ENCODE measurements around the gene PPME1. TPM values are rescaled to one million over a fixed set of nuclear protein-coding genes. Genes with fewer than 3 reads are reported as not detected.

The PPME1 gene
- total RNA-seq, 1 experiment from 2014 or later: 98.3 TPM

DNA sequence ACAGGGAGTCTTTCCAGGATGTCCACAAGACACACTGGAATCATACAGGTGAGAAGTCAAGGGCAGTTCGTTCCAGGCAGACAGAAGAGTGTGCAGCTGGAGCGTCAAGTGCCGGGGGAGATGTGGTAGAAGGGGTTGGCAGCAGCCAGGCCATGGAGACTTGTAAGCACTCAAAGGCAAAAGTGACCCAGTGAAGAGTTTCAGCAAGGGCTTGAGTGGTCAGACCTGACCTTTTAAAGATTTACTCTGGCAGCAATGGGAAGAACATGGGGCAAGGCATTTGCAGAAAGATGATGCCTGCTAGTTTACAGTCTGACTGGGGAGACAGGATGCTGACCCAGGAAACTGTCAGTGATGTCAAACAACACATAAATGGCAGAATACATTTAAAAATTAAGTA is 111.3 kb downstream of the PPME1 start:
- H3K27ac ChIP-seq (ENCODE audit: low read depth, low read length, poor library complexity, severe bottlenecking): no peak overlapping the region
- no peaks in the 10 kb centered on the region for H3K9me3 ChIP-seq (ENCODE audit: low read depth, low read length, poor library complexity, severe bottlenecking)
- no peak overlapping the region for H3K4me3 ChIP-seq (ENCODE audit: low read depth, low read length, poor library complexity, severe bottlenecking)
- intact Hi-C loops (cut with micrococcal nuclease; ENCODE audit: unreplicated experiment): no loop called here
- ChIA-PET CTCF (no interaction called here), POLR2A (ENCODE audit: low non-redundant PET) (no interaction called here)
- H3K4me1 ChIP-seq (ENCODE audit: insufficient read depth, low read length, poor library complexity, severe bottlenecking): no peaks in the 10 kb centered on the region
- no peaks in the 10 kb centered on the region for H3K36me3 ChIP-seq (ENCODE audit: insufficient read depth, low read length, poor library complexity, severe bottlenecking)
- no TSS peak for BruUV-seq (replicated peaks)
- DNase-seq (ENCODE audit: low spot score): no peak
- TF ChIP-seq, protein P1, sequence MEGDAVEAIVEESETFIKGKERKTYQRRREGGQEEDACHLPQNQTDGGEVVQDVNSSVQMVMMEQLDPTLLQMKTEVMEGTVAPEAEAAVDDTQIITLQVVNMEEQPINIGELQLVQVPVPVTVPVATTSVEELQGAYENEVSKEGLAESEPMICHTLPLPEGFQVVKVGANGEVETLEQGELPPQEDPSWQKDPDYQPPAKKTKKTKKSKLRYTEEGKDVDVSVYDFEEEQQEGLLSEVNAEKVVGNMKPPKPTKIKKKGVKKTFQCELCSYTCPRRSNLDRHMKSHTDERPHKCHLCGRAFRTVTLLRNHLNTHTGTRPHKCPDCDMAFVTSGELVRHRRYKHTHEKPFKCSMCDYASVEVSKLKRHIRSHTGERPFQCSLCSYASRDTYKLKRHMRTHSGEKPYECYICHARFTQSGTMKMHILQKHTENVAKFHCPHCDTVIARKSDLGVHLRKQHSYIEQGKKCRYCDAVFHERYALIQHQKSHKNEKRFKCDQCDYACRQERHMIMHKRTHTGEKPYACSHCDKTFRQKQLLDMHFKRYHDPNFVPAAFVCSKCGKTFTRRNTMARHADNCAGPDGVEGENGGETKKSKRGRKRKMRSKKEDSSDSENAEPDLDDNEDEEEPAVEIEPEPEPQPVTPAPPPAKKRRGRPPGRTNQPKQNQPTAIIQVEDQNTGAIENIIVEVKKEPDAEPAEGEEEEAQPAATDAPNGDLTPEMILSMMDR (conservative IDR thresholded peaks at IDR 0.05; ENCODE audit: low read depth, low read length): no peak
- no peak for TF ChIP-seq EZH2 (IDR thresholded peaks at IDR 0.05; ENCODE audit: borderline replicate concordance, low read depth, low read length, poor library complexity, severe bottlenecking)
- H3K27me3 ChIP-seq (replicated peaks; ENCODE audit: insufficient read depth, low read depth, low read length, poor library complexity): no peaks in the 10 kb centered on the region

DNA sequence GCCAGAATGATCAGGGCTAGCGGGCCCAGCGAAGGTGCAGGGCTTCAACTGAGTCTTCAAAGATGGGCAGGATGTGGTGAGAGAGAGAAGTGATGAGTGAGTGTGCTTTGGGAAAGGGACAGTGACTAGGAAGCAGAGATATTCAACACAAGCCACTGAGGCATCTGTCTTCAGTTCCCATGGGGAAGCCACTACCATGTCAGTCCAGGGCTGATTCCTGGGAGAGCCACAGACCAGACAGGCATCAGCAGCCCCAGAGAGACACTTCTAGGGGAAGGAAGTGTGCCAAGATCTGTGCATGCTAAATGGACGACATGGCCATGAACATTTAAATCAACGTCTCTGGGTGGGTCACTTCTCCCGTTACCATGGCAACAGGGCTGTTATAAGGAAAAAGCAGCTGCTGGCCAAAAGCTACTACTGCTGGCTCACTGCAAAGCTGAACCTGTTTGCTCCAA is 111.9 kb downstream of the PPME1 start:
- CTCF ChIA-PET: no interaction called here
- BruUV-seq (replicated peaks): no TSS peak
- H3K27me3 ChIP-seq (replicated peaks; ENCODE audit: insufficient read depth, low read depth, low read length, poor library complexity): no peaks in the 10 kb centered on the region
- H3K27ac ChIP-seq (ENCODE audit: low read depth, low read length, poor library complexity, severe bottlenecking): no peak overlapping the region
- no peaks in the 10 kb centered on the region for H3K9me3 ChIP-seq (ENCODE audit: low read depth, low read length, poor library complexity, severe bottlenecking)
- intact Hi-C loops (cut with micrococcal nuclease; ENCODE audit: unreplicated experiment): no loop called here
- peaks cover 1% of the 10 kb centered on the region for H3K4me1 ChIP-seq (ENCODE audit: insufficient read depth, low read length, poor library complexity, severe bottlenecking)
- POLR2A ChIA-PET (ENCODE audit: low non-redundant PET): no interaction called here
- H3K36me3 ChIP-seq (ENCODE audit: insufficient read depth, low read length, poor library complexity, severe bottlenecking): no peaks in the 10 kb centered on the region
- no peak overlapping the region for H3K4me3 ChIP-seq (ENCODE audit: low read depth, low read length, poor library complexity, severe bottlenecking)
- TF ChIP-seq EZH2 (IDR thresholded peaks at IDR 0.05; ENCODE audit: borderline replicate concordance, low read depth, low read length, poor library complexity, severe bottlenecking): no peak
- TF ChIP-seq, protein P1 (conservative IDR thresholded peaks at IDR 0.05; ENCODE audit: low read depth, low read length): no peak
- DNase-seq (ENCODE audit: low spot score): no peak

DNA sequence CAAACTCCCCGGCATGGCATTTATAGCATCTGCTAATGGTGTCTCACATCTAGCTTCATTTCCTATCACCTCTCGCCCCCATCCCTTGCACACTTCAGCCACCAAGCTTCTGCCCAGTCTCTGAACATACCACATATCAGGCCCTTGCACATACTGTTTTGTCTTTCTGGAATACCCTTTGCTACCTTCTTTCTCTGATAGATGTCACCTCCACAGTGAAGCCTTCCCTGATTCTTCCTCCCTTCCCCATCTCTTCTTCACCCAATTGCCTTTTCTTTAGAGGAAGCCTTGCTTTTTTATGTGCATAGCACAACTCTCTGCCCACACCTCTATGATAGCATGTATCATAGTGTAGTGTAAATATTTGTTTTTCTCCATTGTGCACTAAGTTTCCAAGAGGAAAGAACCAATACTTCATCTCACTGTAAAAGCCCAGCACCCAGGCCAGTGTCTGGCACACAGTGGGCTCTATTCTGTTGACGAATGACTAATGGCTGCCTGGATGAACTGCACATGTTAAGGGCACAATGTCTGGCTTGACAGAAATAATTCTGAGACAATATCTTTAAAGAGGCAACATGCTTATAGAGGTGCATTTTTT is 112.6 kb downstream of the PPME1 start:
- ChIA-PET POLR2A (ENCODE audit: low non-redundant PET) (no interaction called here), CTCF (no interaction called here)
- Histone ChIP-seq H3K27ac (ENCODE audit: low read depth, low read length, poor library complexity, severe bottlenecking) (no peak overlapping the region), H3K36me3 (ENCODE audit: insufficient read depth, low read length, poor library complexity, severe bottlenecking) (no peaks in the 10 kb centered on the region), H3K9me3 (ENCODE audit: low read depth, low read length, poor library complexity, severe bottlenecking) (no peaks in the 10 kb centered on the region), H3K4me1 (ENCODE audit: insufficient read depth, low read length, poor library complexity, severe bottlenecking) (peaks cover 7% of the 10 kb centered on the region), H3K27me3 (replicated peaks; ENCODE audit: insufficient read depth, low read depth, low read length, poor library complexity) (no peaks in the 10 kb centered on the region), H3K4me3 (ENCODE audit: low read depth, low read length, poor library complexity, severe bottlenecking) (no peak overlapping the region)
- BruUV-seq (replicated peaks): no TSS peak
- TF ChIP-seq EZH2 (IDR thresholded peaks at IDR 0.05; ENCODE audit: borderline replicate concordance, low read depth, low read length, poor library complexity, severe bottlenecking): no peak
- TF ChIP-seq, protein P1 (conservative IDR thresholded peaks at IDR 0.05; ENCODE audit: low read depth, low read length): no peak
- no peak for DNase-seq (ENCODE audit: low spot score)
- intact Hi-C loops (cut with micrococcal nuclease; ENCODE audit: unreplicated experiment): no loop called here

Measured in A673 (cell line).